PC-3 (cell line): Measurements from ENCODE around the gene SDK2. TPM values are rescaled to one million over a fixed set of nuclear protein-coding genes. Genes with fewer than 3 reads are reported as not detected.

Source experiments
- ATAC-seq: fragments of 200-7000 bp; cut with Tn5 transposase; 2 replicates; pipeline ENCODE4 v1.9.1; 2020; ENCODE audit warnings: mild to moderate bottlenecking, moderate library complexity
- BruUV-seq: library from RNA; stranded (reverse); fragments of 400-500 nt; replicated peaks from 2 replicates; lab custom pipeline; 2021; lab: Mats Ljungman, UMichigan
- CTCF ChIA-PET: fragments of 300-600 bp; sonication (Branson Sonifier 250); formaldehyde crosslinking; loops from one replicate; lab custom pipeline; 2022; ENCODE audit warnings: antibody characterized with exemption; lab: Charles Lee
- POLR2A ChIA-PET: fragments of 300-600 bp; sonication (Branson Sonifier 250); formaldehyde crosslinking; loops from one replicate; lab custom pipeline; 2022; ENCODE audit warnings: antibody characterized with exemption; ENCODE audit not compliant: unreplicated experiment; lab: Charles Lee
- DNase-seq: peaks from one replicate; pipeline ENCODE4 v3.0.0-alpha.2; 2015
- H2AFZ ChIP-seq: fragments of 300-600 bp; sonication (generic); 2 replicates; pipeline ENCODE4 v1.6.0; 2016; ENCODE audit warnings: antibody characterized with exemption, low read length
- H3F3A ChIP-seq: fragments of 300-600 bp; sonication (generic); one replicate; pipeline ENCODE4 v1.6.0; 2017; ENCODE audit warnings: antibody characterized with exemption, low read length, control low read depth, mild to moderate bottlenecking; ENCODE audit not compliant: unreplicated experiment
- H3K27ac ChIP-seq: fragments of 300-600 bp; sonication (generic); 2 replicates; pipeline ENCODE4 v1.5.1; 2016; ENCODE audit warnings: mild to moderate bottlenecking, low read length
- H3K27me3 ChIP-seq: fragments of 300-600 bp; sonication (generic); 2 replicates; pipeline ENCODE4 v1.6.1; 2016; ENCODE audit warnings: low read length, mixed read lengths
- H3K36me3 ChIP-seq: fragments of 300-600 bp; sonication (generic); 2 replicates; pipeline ENCODE4 v1.6.1; 2016; ENCODE audit warnings: low read depth, mixed run types, low read length, mixed read lengths
- H3K4me1 ChIP-seq: fragments of 300-600 bp; sonication (generic); 2 replicates; pipeline ENCODE4 v1.5.1; 2016; ENCODE audit warnings: low read length; ENCODE audit not compliant: insufficient read depth
- H3K4me2 ChIP-seq: fragments of 300-600 bp; sonication (generic); 2 replicates; pipeline ENCODE4 v1.6.0; 2016; ENCODE audit warnings: low read length
- H3K4me3 ChIP-seq: fragments of 300-600 bp; sonication (generic); 2 replicates; pipeline ENCODE4 v1.5.1; 2016; ENCODE audit warnings: mild to moderate bottlenecking, low read length, mixed read lengths
- H3K79me2 ChIP-seq: fragments of 300-600 bp; sonication (generic); 2 replicates; pipeline ENCODE4 v1.6.1; 2017; ENCODE audit warnings: low read length, mixed read lengths
- H3K9ac ChIP-seq: fragments of 300-600 bp; sonication (generic); 2 replicates; pipeline ENCODE4 v1.6.0; 2016; ENCODE audit warnings: mild to moderate bottlenecking, low read length
- H3K9me2 ChIP-seq: fragments of 300-600 bp; sonication (generic); replicated peaks from 2 replicates; pipeline ENCODE4 v1.6.1; 2016; ENCODE audit warnings: mixed run types, low read length, mixed read lengths
- H3K9me3 ChIP-seq: fragments of 300-600 bp; sonication (generic); 2 replicates; pipeline ENCODE4 v1.6.1; 2016; ENCODE audit warnings: low read length, mixed read lengths
- H4K20me1 ChIP-seq: fragments of 300-600 bp; sonication (generic); 2 replicates; pipeline ENCODE4 v1.6.1; 2016; ENCODE audit warnings: low read length, mixed read lengths
- EZH2 ChIP-seq: fragments of 300-600 bp; sonication (generic); IDR thresholded peaks from one replicate; pipeline ENCODE4 v1.6.1; 2017; ENCODE audit warnings: antibody characterized with exemption, mild to moderate bottlenecking, low read length; ENCODE audit not compliant: unreplicated experiment
- EZH2phosphoT487 ChIP-seq: fragments of 300-600 bp; sonication (generic); IDR thresholded peaks from 2 replicates; pipeline ENCODE4 v1.6.1; 2018; ENCODE audit warnings: mild to moderate bottlenecking, antibody characterized with exemption, low read length, borderline replicate concordance
- intact Hi-C: fragments of 100-400 bp; cut with micrococcal nuclease; formaldehyde crosslinking; loops from 2 replicates; pipeline ENCODE4 v1.9.0; 2023
- total RNA-seq: library from RNA; depleted of rRNA; stranded (reverse); fragments of >200 nt; gene quantifications from 2 replicates; pipeline ENCODE4 v1.2.3, GENCODE V29; 2014
- TF ChIP-seq, protein P1 (sequence below): fragments of 300-600 bp; sonication (generic); conservative IDR thresholded peaks from 2 replicates; pipeline ENCODE4 v1.5.1; 2017; ENCODE audit warnings: antibody characterized with exemption, low read depth, mild to moderate bottlenecking, low read length

The SDK2 gene
- total RNA-seq, 1 experiment from 2014 or later, result 0.07 TPM

DNA sequence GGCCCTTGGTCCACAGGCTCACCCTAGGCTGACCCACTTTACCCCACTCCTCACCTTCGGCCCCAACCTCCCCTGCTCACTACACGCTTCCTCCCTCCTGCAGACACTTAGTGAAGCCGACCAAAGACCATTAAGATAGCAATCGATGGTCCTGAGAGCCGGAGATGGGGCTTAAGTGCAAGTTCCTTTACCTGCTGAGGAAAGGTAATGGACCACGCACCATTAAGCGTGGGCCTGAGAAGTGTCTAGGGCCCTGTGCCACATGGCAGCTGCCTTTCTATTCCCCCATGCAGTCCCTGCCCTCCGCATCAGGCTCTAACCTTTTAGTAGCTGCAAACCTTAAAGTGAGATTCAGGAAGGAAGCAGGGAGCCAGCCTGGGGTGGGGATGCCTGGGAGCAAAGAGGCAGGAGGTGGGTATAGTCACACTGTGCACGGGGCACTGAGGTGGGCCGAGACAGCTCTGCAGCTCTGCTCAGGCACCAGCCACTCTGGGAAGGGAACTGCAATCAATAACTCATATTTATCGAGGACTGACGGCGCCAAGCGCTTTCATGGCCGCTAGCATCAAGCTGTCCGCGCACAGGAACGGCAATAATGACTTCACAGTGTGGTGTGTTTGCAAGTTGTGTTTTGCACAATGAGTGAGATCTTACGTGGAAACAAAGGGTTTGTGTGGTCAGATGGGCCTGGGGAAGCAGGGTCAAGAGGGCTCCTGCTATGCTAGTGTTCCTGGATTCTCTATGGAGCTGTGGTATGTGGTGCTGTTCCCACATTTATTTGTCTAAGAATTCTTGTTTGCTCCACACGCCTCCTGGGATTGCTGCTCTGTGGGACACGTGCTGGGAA lies 247.6 kb downstream of the SDK2 start:
- DNase-seq (no peak), ATAC-seq (no peak)
- Histone ChIP-seq H4K20me1 (no peaks in the 10 kb centered on the region), H3K4me1 (no peaks in the 10 kb centered on the region), H3K9ac (no peak overlapping the region), H3K79me2 (no peaks in the 10 kb centered on the region), H2AFZ (no peak overlapping the region), H3K9me3 (no peaks in the 10 kb centered on the region), H3K9me2 (no peaks in the 10 kb centered on the region), H3K27ac (no peak overlapping the region), H3K4me3 (no peak overlapping the region), H3K4me2 (no peak overlapping the region), H3K36me3 (no peaks in the 10 kb centered on the region), H3K27me3 (peaks cover 43% of the 10 kb centered on the region), H3F3A (no peaks in the 10 kb centered on the region)
- TF ChIP-seq, protein P1, sequence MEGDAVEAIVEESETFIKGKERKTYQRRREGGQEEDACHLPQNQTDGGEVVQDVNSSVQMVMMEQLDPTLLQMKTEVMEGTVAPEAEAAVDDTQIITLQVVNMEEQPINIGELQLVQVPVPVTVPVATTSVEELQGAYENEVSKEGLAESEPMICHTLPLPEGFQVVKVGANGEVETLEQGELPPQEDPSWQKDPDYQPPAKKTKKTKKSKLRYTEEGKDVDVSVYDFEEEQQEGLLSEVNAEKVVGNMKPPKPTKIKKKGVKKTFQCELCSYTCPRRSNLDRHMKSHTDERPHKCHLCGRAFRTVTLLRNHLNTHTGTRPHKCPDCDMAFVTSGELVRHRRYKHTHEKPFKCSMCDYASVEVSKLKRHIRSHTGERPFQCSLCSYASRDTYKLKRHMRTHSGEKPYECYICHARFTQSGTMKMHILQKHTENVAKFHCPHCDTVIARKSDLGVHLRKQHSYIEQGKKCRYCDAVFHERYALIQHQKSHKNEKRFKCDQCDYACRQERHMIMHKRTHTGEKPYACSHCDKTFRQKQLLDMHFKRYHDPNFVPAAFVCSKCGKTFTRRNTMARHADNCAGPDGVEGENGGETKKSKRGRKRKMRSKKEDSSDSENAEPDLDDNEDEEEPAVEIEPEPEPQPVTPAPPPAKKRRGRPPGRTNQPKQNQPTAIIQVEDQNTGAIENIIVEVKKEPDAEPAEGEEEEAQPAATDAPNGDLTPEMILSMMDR, result no peak
- TF ChIP-seq EZH2 (no peak), EZH2phosphoT487 (no peak)
- BruUV-seq, result no TSS peak
- CTCF ChIA-PET, result no interaction called here
- intact Hi-C loops, result no loop called here
- POLR2A ChIA-PET, result no interaction called here

DNA sequence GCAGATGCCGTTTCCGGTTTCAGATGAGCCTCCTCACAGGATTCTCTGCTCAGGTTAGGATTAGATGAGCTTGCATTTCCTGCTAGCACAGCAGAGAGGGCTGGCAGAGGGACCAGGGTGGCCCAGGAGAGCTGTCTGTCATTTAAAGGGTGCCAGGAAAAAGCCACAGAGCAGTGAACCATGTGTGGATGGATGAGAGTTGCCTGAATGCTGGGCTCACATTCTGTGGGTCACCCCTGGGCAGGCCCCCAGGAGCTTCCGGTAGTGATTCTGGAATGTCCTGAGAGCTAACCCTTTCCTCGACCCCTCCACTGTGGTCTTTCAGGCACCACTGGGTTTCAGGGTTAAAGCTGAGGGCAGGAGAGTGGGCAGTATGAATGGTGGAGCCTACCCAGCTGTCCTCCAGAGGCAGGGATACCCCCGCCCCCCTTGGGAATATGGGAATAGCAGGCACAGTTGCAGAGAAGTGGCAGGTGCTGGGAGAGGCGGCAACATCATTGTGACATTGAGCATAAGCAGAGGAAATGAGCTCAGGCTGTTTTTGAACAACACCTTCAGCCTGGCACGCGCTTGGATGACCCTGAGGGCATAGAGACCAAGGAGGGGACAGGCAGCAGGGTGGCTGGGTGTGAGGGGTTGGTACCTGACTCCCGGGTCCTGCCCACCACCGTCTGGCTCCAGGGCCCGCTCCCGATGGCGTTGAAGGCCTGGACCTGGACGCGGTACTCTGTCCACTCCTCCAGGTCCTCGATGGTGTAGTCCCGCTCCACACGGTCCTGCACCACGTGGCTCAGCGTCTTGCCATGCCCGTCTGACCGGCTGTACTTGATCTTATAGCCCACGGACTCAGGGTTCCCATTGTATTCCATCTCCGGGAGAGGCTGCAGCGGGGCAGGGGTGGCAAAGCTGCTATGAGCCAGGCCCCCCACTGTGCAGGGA lies 249.5 kb downstream of the SDK2 start:
- no peaks in the 10 kb centered on the region for H4K20me1 ChIP-seq
- no peak overlapping the region for H3K9ac ChIP-seq
- no peaks in the 10 kb centered on the region for H3K36me3 ChIP-seq
- ChIA-PET POLR2A (no interaction called here), CTCF (no interaction called here)
- no peak overlapping the region for H3K4me2 ChIP-seq
- peaks cover 49% of the 10 kb centered on the region for H3K27me3 ChIP-seq
- H3K4me1 ChIP-seq, result no peaks in the 10 kb centered on the region
- no peak overlapping the region for H2AFZ ChIP-seq
- intact Hi-C loops, result no loop called here
- TF ChIP-seq, protein P1, result no peak
- TF ChIP-seq EZH2 (no peak), EZH2phosphoT487 (no peak)
- H3K9me3 ChIP-seq, result no peaks in the 10 kb centered on the region
- H3K9me2 ChIP-seq, result no peaks in the 10 kb centered on the region
- no peak for DNase-seq
- no peaks in the 10 kb centered on the region for H3F3A ChIP-seq
- no peak for ATAC-seq
- no peaks in the 10 kb centered on the region for H3K79me2 ChIP-seq
- no TSS peak for BruUV-seq
- no peak overlapping the region for H3K27ac ChIP-seq
- H3K4me3 ChIP-seq, result no peak overlapping the region
